ENCODE results near the gene DCPS. TPM values are rescaled to one million over a fixed set of nuclear protein-coding genes. Genes with fewer than 3 reads are reported as not detected.

Gene DCPS
- total and polyA plus RNA-seq, 4 donors, result 10.7 to 26.3 (median 20.4) TPM

DNA sequence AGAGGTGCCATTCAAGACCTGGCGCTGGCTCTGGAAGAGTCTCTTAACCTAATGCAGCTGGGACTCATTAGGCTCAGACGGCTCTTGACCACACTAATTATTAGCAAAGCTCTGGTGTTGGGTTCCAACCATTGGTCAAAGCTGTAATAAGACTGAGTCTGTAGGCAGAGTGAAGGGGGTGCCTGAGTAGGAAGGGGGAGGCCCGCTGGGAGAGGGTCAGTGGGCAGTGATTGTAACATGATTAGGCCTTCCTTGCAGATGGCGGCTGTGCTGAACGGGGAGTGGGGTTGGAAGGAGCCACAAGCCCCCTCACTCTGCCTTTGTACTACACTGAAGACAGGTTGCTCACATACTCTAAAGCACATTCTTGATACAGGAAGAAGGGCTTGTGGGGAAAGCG, 40.4 kb upstream of the DCPS start:
- Histone ChIP-seq H3K36me3 (ENCODE audit: control insufficient read depth in 4 of 4, insufficient read depth in 4 of 4, low read length in 4 of 4) (peaks cover 35 to 56% (median 43%) of the 10 kb centered on the region in 4 donors), H3K27me3 (ENCODE audit: control insufficient read depth in 3 of 3, insufficient read depth in 3 of 3, low read length in 2 of 3) (no peaks in the 10 kb centered on the region), H3K9me3 (ENCODE audit: control insufficient read depth in 4 of 4, insufficient read depth in 3 of 4, low read length in 3 of 4) (no peaks in the 10 kb centered on the region), H3K9ac (ENCODE audit: insufficient read depth in 1 of 2, low read length in 2 of 2) (no peak overlapping the region), H3K4me1 (ENCODE audit: control insufficient read depth in 5 of 5, insufficient read depth in 5 of 5, low read length in 5 of 5) (peaks cover 0 to 9% (median 6%) of the 10 kb centered on the region in 5 donors), H3K27ac (ENCODE audit: low read depth in 1 of 2, low read length in 1 of 2) (no peak overlapping the region), H3K4me3 (no peak overlapping the region)
- TF ChIP-seq, protein P1, sequence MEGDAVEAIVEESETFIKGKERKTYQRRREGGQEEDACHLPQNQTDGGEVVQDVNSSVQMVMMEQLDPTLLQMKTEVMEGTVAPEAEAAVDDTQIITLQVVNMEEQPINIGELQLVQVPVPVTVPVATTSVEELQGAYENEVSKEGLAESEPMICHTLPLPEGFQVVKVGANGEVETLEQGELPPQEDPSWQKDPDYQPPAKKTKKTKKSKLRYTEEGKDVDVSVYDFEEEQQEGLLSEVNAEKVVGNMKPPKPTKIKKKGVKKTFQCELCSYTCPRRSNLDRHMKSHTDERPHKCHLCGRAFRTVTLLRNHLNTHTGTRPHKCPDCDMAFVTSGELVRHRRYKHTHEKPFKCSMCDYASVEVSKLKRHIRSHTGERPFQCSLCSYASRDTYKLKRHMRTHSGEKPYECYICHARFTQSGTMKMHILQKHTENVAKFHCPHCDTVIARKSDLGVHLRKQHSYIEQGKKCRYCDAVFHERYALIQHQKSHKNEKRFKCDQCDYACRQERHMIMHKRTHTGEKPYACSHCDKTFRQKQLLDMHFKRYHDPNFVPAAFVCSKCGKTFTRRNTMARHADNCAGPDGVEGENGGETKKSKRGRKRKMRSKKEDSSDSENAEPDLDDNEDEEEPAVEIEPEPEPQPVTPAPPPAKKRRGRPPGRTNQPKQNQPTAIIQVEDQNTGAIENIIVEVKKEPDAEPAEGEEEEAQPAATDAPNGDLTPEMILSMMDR (IDR thresholded peaks at IDR 0.05; ENCODE audit: control extremely low read depth, extremely low read depth), result no peak
- no peak for ATAC-seq (ENCODE audit: insufficient read depth, low FRiP score)
- DNase-seq, result no peak
- 86 to 91% methylated on average over 6 of the region's 6 CpGs for WGBS, 2 donors

DNA sequence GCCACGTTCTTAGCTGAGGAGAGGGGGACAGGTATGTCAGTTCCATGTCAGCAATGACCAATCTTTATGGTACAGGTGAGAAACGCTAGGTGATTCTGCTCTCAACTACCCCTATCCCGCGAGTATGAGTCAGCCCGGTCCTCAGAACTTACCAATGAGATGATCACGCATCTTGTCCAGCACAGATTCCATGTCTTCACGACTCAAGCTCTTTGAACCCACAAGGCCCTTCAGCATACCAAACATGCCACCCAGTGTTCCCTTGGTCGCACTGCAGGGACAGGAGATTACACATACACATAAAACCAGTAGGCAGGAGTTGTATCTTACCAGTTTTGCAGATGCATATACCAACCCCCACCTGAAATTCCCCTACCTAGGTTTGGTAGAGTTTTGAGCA, 38.0 kb upstream of the DCPS start:
- no peak overlapping the region for H3K4me3 ChIP-seq
- H3K36me3 ChIP-seq (ENCODE audit: control insufficient read depth in 4 of 4, insufficient read depth in 4 of 4, low read length in 4 of 4), result peaks cover 35 to 56% (median 43%) of the 10 kb centered on the region in 4 donors
- peak in 1 of 3 donors; percentile 14 for DNase-seq
- H3K27me3 ChIP-seq (ENCODE audit: control insufficient read depth in 3 of 3, insufficient read depth in 3 of 3, low read length in 2 of 3), result no peaks in the 10 kb centered on the region
- H3K4me1 ChIP-seq (ENCODE audit: control insufficient read depth in 5 of 5, insufficient read depth in 5 of 5, low read length in 5 of 5), result peaks cover 0 to 15% (median 6%) of the 10 kb centered on the region in 5 donors
- no peaks in the 10 kb centered on the region for H3K9me3 ChIP-seq (ENCODE audit: control insufficient read depth in 4 of 4, insufficient read depth in 3 of 4, low read length in 3 of 4)
- TF ChIP-seq, protein P1 (IDR thresholded peaks at IDR 0.05; ENCODE audit: control extremely low read depth, extremely low read depth), result no peak
- ATAC-seq (ENCODE audit: insufficient read depth, low FRiP score), result no peak
- no peak overlapping the region for H3K9ac ChIP-seq (ENCODE audit: insufficient read depth in 1 of 2, low read length in 2 of 2)
- H3K27ac ChIP-seq (ENCODE audit: low read depth in 1 of 2, low read length in 1 of 2), result no peak overlapping the region
- 84 to 92% methylated on average over 8 of the region's 8 CpGs for WGBS, 2 donors

DNA sequence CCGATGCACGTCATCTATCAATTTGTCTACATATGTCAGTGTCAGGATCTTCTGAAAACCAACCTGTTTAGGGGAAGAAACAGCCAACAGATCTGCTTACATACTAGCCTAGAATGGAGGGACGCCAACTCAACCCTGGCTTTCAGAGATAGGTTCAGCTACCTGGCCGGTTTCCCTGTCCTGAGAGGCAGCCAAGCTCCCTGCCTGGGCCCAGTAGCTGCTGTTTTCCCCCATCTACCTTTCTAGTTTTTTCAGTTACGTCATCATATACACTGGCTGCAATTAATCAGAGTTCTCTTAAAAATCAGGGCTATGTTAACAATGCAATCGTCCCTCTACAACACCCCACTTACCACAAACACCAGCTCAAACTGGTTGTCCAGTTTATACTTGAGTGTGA, 36.2 kb upstream of the DCPS start:
- no peak for ATAC-seq (ENCODE audit: insufficient read depth, low FRiP score)

More for the DNA sequence above, 36.2 kb upstream of the DCPS start:
- WGBS, 2 donors, result 65 to 81% methylated on average over 6 of the region's 6 CpGs
- TF ChIP-seq, protein P1 (IDR thresholded peaks at IDR 0.05; ENCODE audit: control extremely low read depth, extremely low read depth), result no peak
- peaks cover 24 to 50% (median 39%) of the 10 kb centered on the region in 4 donors for H3K36me3 ChIP-seq (ENCODE audit: control insufficient read depth in 4 of 4, insufficient read depth in 4 of 4, low read length in 4 of 4)
- H3K9ac ChIP-seq (ENCODE audit: insufficient read depth in 1 of 2, low read length in 2 of 2), result peak overlapping the region; percentile 60 to 95
- H3K4me1 ChIP-seq (ENCODE audit: control insufficient read depth in 5 of 5, insufficient read depth in 5 of 5, low read length in 5 of 5), result peaks cover 0 to 15% (median 6%) of the 10 kb centered on the region in 5 donors
- H3K9me3 ChIP-seq (ENCODE audit: control insufficient read depth in 4 of 4, insufficient read depth in 3 of 4, low read length in 3 of 4), result no peaks in the 10 kb centered on the region
- H3K27ac ChIP-seq (ENCODE audit: low read depth in 1 of 2, low read length in 1 of 2), result peak overlapping the region in 1 of 2 donors; percentile 92
- peak overlapping the region; percentile 66 for H3K4me3 ChIP-seq
- H3K27me3 ChIP-seq (ENCODE audit: control insufficient read depth in 3 of 3, insufficient read depth in 3 of 3, low read length in 2 of 3), result no peaks in the 10 kb centered on the region
- no peak for DNase-seq

Data from lung (tissue), 12 donors.